SH-SY5Y (cell line): ENCODE results near the gene TCEA3.

Experiments
- GATA2 ChIP-seq: IDR thresholded peaks from 2 replicates; pipeline ENCODE4 v1.6.1; 2011; ENCODE audit warnings: mild to moderate bottlenecking, low read depth, low read length
- GATA3 ChIP-seq: IDR thresholded peaks from 2 replicates; pipeline ENCODE4 v1.6.1; 2011; ENCODE audit warnings: low read depth, mild to moderate bottlenecking, low read length, moderate library complexity

GRCh38 chr1:23369335-23370013 is 55.1 kb downstream of the TCEA3 start, which contains the start of gene ZNF436:
- TF ChIP-seq GATA3 (no peak), GATA2 (no peak)
